HCT116 (cell line): ENCODE measurements around the gene PTPN21. TPM values are rescaled to one million over a fixed set of nuclear protein-coding genes. Genes with fewer than 3 reads are reported as not detected.

ENCODE experiments used
- ATAC-seq: fragments of 200-7000 bp; cut with Tn5 transposase; 2 replicates; pipeline ENCODE4 v1.9.1; 2020; ENCODE audit warnings: mild to moderate bottlenecking, moderate library complexity
- BruUV-seq: library from RNA; stranded (reverse); fragments of 400-500 nt; replicated peaks from 2 replicates; lab custom pipeline; 2021; lab: Mats Ljungman, UMichigan
- CTCF ChIA-PET: fragments of 300-600 bp; sonication (Branson Sonifier 250); formaldehyde crosslinking; loops from one replicate; lab custom pipeline; 2021; ENCODE audit warnings: antibody characterized with exemption; lab: Charles Lee
- POLR2A ChIA-PET: fragments of 300-600, 350-600 bp; sonication (Branson Sonifier 250); formaldehyde crosslinking; loops from one replicate; lab custom pipeline; 2021; ENCODE audit warnings: antibody characterized with exemption; lab: Charles Lee
- RAD21 ChIA-PET, 2 experiments: fragments of 300-600 bp; sonication (Branson Sonifier 250); formaldehyde crosslinking; loops; one replicate each; lab custom pipeline; 2023; ENCODE audit warnings: low total read pairs in 2 of 2; ENCODE audit not compliant: uncharacterized antibody in 2 of 2, unreplicated experiment in 2 of 2, low non-redundant PET in 1 of 2; lab: Charles Lee
- DNase-seq: peaks from one replicate; pipeline ENCODE4 v3.0.0-alpha.2; 2010; ENCODE audit warnings: low read depth, low spot score
- H2AFZ ChIP-seq: fragments of 200-600 bp; shearing (Covaris generic), sonication (generic); 2 replicates; pipeline ENCODE4 v1.6.1; 2017; ENCODE audit warnings: low read depth, mixed run types, mixed read lengths, antibody characterized with exemption, low read length; ENCODE audit not compliant: poor library complexity, severe bottlenecking
- H3K27ac ChIP-seq: 2 replicates; pipeline ENCODE4 v1.5.1; 2012; ENCODE audit warnings: low read depth, low read length
- H3K27me3 ChIP-seq: fragments of 200-600 bp; sonication (generic); 2 replicates; pipeline ENCODE4 v1.6.1; 2016; ENCODE audit warnings: mixed run types, low read length, mixed read lengths; ENCODE audit not compliant: insufficient read depth
- H3K36me3 ChIP-seq, 2 experiments: fragments of 200-500 bp in 1 of 2; fragments of 200-600 bp in 1 of 2; sonication (Bioruptor generic) in 1 of 2; sonication (generic) in 1 of 2; 2 replicates each; pipeline versions ENCODE4 v1.5.1 to v1.6.1; 2014 to 2016; ENCODE audit warnings: low read length in 2 of 2, inconsistent platforms in 1 of 2, mixed read lengths in 1 of 2, mixed run types in 1 of 2; ENCODE audit not compliant: insufficient read depth in 2 of 2, control insufficient read depth in 1 of 2
- H3K4me1 ChIP-seq, 2 experiments: fragments of 200-600 bp in 1 of 2; sonication (generic) in 1 of 2; 2 replicates each; pipeline versions ENCODE4 v1.5.1 to v1.6.1; 2012 to 2017; ENCODE audit warnings: low read length in 2 of 2, inconsistent platforms in 1 of 2, mild to moderate bottlenecking in 1 of 2, mixed read lengths in 1 of 2, mixed run types in 1 of 2, moderate library complexity in 1 of 2; ENCODE audit not compliant: insufficient read depth in 2 of 2, control insufficient read depth in 1 of 2
- H3K4me2 ChIP-seq: fragments of 200-600 bp; sonication (generic); 2 replicates; pipeline ENCODE4 v1.6.1; 2017; ENCODE audit warnings: mixed run types, low read length, mixed read lengths
- H3K4me3 ChIP-seq, 2 experiments: fragments of 200-600 bp in 1 of 2; sonication (generic) in 1 of 2; replicated peaks in 1 of 2; 2 replicates each; pipeline ENCODE4 v1.5.1; 2011 to 2016; ENCODE audit warnings: low read length in 2 of 2, control low read depth in 1 of 2, low read depth in 1 of 2, mild to moderate bottlenecking in 1 of 2, mixed read lengths in 1 of 2, mixed run types in 1 of 2
- H3K79me2 ChIP-seq: fragments of 200-600 bp; sonication (generic); 2 replicates; pipeline ENCODE4 v1.6.1; 2017; ENCODE audit warnings: mild to moderate bottlenecking, mixed run types, low read length, moderate library complexity, mixed read lengths; ENCODE audit not compliant: insufficient read depth
- H3K9ac ChIP-seq: fragments of 200-600 bp; sonication (generic); 2 replicates; pipeline ENCODE4 v1.6.1; 2016; ENCODE audit warnings: low read length, mixed read lengths
- H3K9me2 ChIP-seq: fragments of 200-600 bp; sonication (generic), shearing (Covaris generic); 2 replicates; pipeline ENCODE4 v1.6.1; 2017; ENCODE audit warnings: mixed run types, mild to moderate bottlenecking, moderate library complexity; ENCODE audit not compliant: insufficient read depth
- H3K9me3 ChIP-seq, 2 experiments: fragments of 200-500 bp in 1 of 2; fragments of 200-600 bp in 1 of 2; sonication (Bioruptor generic) in 1 of 2; sonication (generic) in 1 of 2; 2 replicates each; pipeline ENCODE4 v1.6.1; 2014 to 2017; ENCODE audit warnings: low read length in 2 of 2, mixed read lengths in 2 of 2, inconsistent platforms in 1 of 2, low read depth in 1 of 2, mild to moderate bottlenecking in 1 of 2, mixed run types in 1 of 2, moderate library complexity in 1 of 2; ENCODE audit not compliant: control insufficient read depth in 1 of 2, insufficient read depth in 1 of 2
- H4K20me1 ChIP-seq: fragments of 200-600 bp; sonication (generic), shearing (Covaris generic); 2 replicates; pipeline ENCODE4 v1.6.1; 2017; ENCODE audit warnings: mixed run types, mild to moderate bottlenecking, moderate library complexity; ENCODE audit not compliant: insufficient read depth
- CEBPB ChIP-seq: IDR thresholded peaks from 2 replicates; pipeline ENCODE4 v1.6.1; 2012; ENCODE audit warnings: low read depth
- CTCF ChIP-seq, 3 experiments: fragments of 200-600 bp in 1 of 3; sonication (generic) in 1 of 3; IDR thresholded peaks in 2 of 3; conservative IDR thresholded peaks in 1 of 3; 2 replicates each; pipeline ENCODE4 v1.5.1; 2012 to 2017; ENCODE audit warnings: low read depth in 2 of 3, low read length in 2 of 3, antibody characterized with exemption in 1 of 3, borderline replicate concordance in 1 of 3, control low read depth in 1 of 3, mild to moderate bottlenecking in 1 of 3, mixed read lengths in 1 of 3, mixed run types in 1 of 3, moderate library complexity in 1 of 3; ENCODE audit not compliant: insufficient read depth in 1 of 3
- EGR1 ChIP-seq: IDR thresholded peaks from 2 replicates; pipeline ENCODE4 v1.6.1; 2012; ENCODE audit warnings: low read depth
- EZH2 ChIP-seq: fragments of 200-600 bp; sonication (generic); IDR thresholded peaks from 2 replicates; pipeline ENCODE4 v1.6.1; 2017; ENCODE audit warnings: antibody characterized with exemption, mixed run types
- FOSL1 ChIP-seq: IDR thresholded peaks from 2 replicates; pipeline ENCODE4 v1.6.1; 2012; ENCODE audit warnings: low read depth
- JUND ChIP-seq: IDR thresholded peaks from 2 replicates; pipeline ENCODE4 v1.6.1; 2012
- MAX ChIP-seq: IDR thresholded peaks from 2 replicates; pipeline ENCODE4 v1.6.1; 2012
- POLR2A ChIP-seq: IDR thresholded peaks from 2 replicates; pipeline ENCODE4 v1.7.0; 2011; ENCODE audit warnings: borderline replicate concordance; ENCODE audit not compliant: insufficient read depth, insufficient read length; ENCODE audit errors: extremely low read depth
- POLR2AphosphoS5 ChIP-seq: IDR thresholded peaks from 2 replicates; pipeline ENCODE4 v1.6.1; 2011; ENCODE audit warnings: mild to moderate bottlenecking, low read depth, low read length, moderate library complexity
- RAD21 ChIP-seq: IDR thresholded peaks from 2 replicates; pipeline ENCODE4 v1.6.1; 2012; ENCODE audit warnings: low read depth, mild to moderate bottlenecking
- REST ChIP-seq: IDR thresholded peaks from 2 replicates; pipeline ENCODE4 v1.6.1; 2012; ENCODE audit warnings: low read depth
- SIN3A ChIP-seq: IDR thresholded peaks from 2 replicates; pipeline ENCODE4 v1.6.1; 2012; ENCODE audit warnings: low read depth
- SRF ChIP-seq: IDR thresholded peaks from 2 replicates; pipeline ENCODE4 v1.6.1; 2012; ENCODE audit warnings: low read depth
- TCF7L2 ChIP-seq: IDR thresholded peaks from 2 replicates; pipeline ENCODE4 v1.7.0; 2011; ENCODE audit warnings: borderline replicate concordance, inconsistent platforms; ENCODE audit not compliant: insufficient read depth, insufficient read length; ENCODE audit errors: extremely low read depth
- YY1 ChIP-seq: IDR thresholded peaks from 2 replicates; pipeline ENCODE4 v1.6.1; 2011; ENCODE audit warnings: low read length, low read depth, moderate library complexity, mild to moderate bottlenecking; ENCODE audit not compliant: insufficient replicate concordance; ENCODE audit errors: extremely low read depth
- ZBTB33 ChIP-seq: IDR thresholded peaks from 2 replicates; pipeline ENCODE4 v1.6.1; 2011; ENCODE audit warnings: mild to moderate bottlenecking, low read length, moderate library complexity; ENCODE audit not compliant: insufficient replicate concordance; ENCODE audit errors: extremely low read depth
- ZFX ChIP-seq: fragments of 450-650 bp; IDR thresholded peaks from 2 replicates; pipeline ENCODE4 v1.6.1; 2017
- ZNF274 ChIP-seq: fragments of 200-500 bp; sonication (Bioruptor generic); IDR thresholded peaks from 2 replicates; pipeline ENCODE4 v1.6.1; 2014; ENCODE audit warnings: mild to moderate bottlenecking, low read depth, low read length, inconsistent platforms
- intact Hi-C: fragments of 100-400 bp; cut with micrococcal nuclease; formaldehyde crosslinking; loops from 2 replicates; pipeline ENCODE4 v1.10.0; 2022
- total RNA-seq: library from RNA; stranded (reverse); gene quantifications from one replicate; pipeline ENCODE4 v1.2.1, GENCODE V29; 2021; ENCODE audit not compliant: unreplicated experiment

The PTPN21 gene
- total RNA-seq, 1 experiment from 2014 or later = 7.6 TPM

GRCh38 chr14:88493392-88494185 is 61.2 kb downstream of the PTPN21 start:
- TF ChIP-seq CTCF (IDR thresholded peaks at IDR 0.05 in 2 of 3, conservative IDR thresholded peaks at IDR 0.05 in 1 of 3; ENCODE audit: borderline replicate concordance in 1 of 3, insufficient read depth in 1 of 3, low read depth in 2 of 3, low read length in 2 of 3) (no peak), ZBTB33 (no peak), REST (no peak), CEBPB (no peak), YY1 (no peak), ZFX (no peak), JUND (no peak), POLR2A (no peak), MAX (no peak), RAD21 (no peak), POLR2AphosphoS5 (no peak), EGR1 (no peak), FOSL1 (no peak), ZNF274 (no peak), SRF (no peak), TCF7L2 (no peak), SIN3A (no peak), EZH2 (no peak)
- Histone ChIP-seq H3K79me2 (no peaks in the 10 kb centered on the region), H3K9me2 (no peaks in the 10 kb centered on the region), H3K4me3 (no peak overlapping the region), H3K9ac (no peak overlapping the region), H2AFZ (no peak overlapping the region), H3K36me3 (no peaks in the 10 kb centered on the region), H3K9me3 (no peaks in the 10 kb centered on the region), H3K27ac (no peak overlapping the region), H3K4me1 (no peaks in the 10 kb centered on the region), H3K27me3 (no peaks in the 10 kb centered on the region), H4K20me1 (no peaks in the 10 kb centered on the region), H3K4me2 (no peak overlapping the region)
- ChIA-PET CTCF (interaction anchor here (0.7 kb wide), 1 partner anchor 66 kb away, joined by 6 read pairs; no protein-coding TSS in a partner anchor), RAD21 (interaction anchor here in 1 of 2 experiments (0.9 kb wide), 1 partner anchor 67 kb away, joined by 3 read pairs; no protein-coding TSS in a partner anchor), POLR2A (no interaction called here)
- ATAC-seq (no peak), DNase-seq (no peak)
- BruUV-seq = no TSS peak
- intact Hi-C loops = loop anchor here (2.0 to 5.0 kb wide), 2 partner anchors 375 to 519 kb away; no protein-coding TSS in a partner anchor
